ENCODE results near the gene DPAGT1. TPM values are rescaled to one million over a fixed set of nuclear protein-coding genes. Genes with fewer than 3 reads are reported as not detected.

Gene DPAGT1
- total RNA-seq (2022; extraction: Qiagen RNA extraction; ENCODE audit: low read depth): 33.0 to 40.4 TPM (median 38.6 TPM) in 5 replicates

GRCh38 chr11:119101759-119102423 lies at the start of gene DPAGT1:
Gene DPAGT1, minus strand, starts transcription at chr11:119101853. Its CDS starts 198 bp downstream, at chr11:119101655.

GRCh38 chr11:119149018-119149785 lies 47.5 kb upstream of the DPAGT1 start, which contains the start of gene ABCG4:
Gene ABCG4, plus strand, starts transcription at chr11:119149052. Its CDS starts 914 bp downstream, at chr11:119149966.

GRCh38 chr11:119121008-119121810 lies 19.6 kb upstream of the DPAGT1 start, which contains the start of gene HINFP:
Gene HINFP, plus strand, starts transcription at chr11:119121580. Its CDS starts 5,365 bp downstream, at chr11:119126945.

GRCh38 chr11:119106564-119107537 lies 5.2 kb upstream of the DPAGT1 start, which contains the start of gene C2CD2L:
Gene C2CD2L, plus strand, starts transcription at chr11:119107344. Its CDS starts 398 bp downstream, at chr11:119107742.

GRCh38 chr11:119084663-119085436 lies 16.8 kb downstream of the DPAGT1 start, which contains the start of gene HMBS:
Gene HMBS, plus strand, starts transcription at chr11:119084881. Its CDS starts 153 bp downstream, at chr11:119085034.

GRCh38 chr11:119067371-119068222 lies 34.1 kb downstream of the DPAGT1 start, which contains the start of gene VPS11:
Gene VPS11, plus strand, starts transcription at chr11:119067818. Its CDS starts 6 bp downstream, at chr11:119067824.

GRCh38 chr11:119057000-119057769 lies 44.5 kb downstream of the DPAGT1 start, which contains the start of gene HYOU1:
Gene HYOU1, minus strand, starts transcription at chr11:119057205. Its CDS starts 1,045 bp downstream, at chr11:119056160.

Other genes starting within 250 kb of the DPAGT1 start
- gene CXCR5, start 218.0 kb downstream of the DPAGT1 start, total RNA-seq (2022; extraction: Qiagen RNA extraction; ENCODE audit: low read depth): 0.03 to 0.08 TPM (median 0.07 TPM) in 5 replicates
- 79.4 to 170 TPM (median 137 TPM) in 5 replicates for gene BCL9L, start 175.9 kb downstream of the DPAGT1 start, total RNA-seq (2022; extraction: Qiagen RNA extraction; ENCODE audit: low read depth)
- gene UPK2, start 145.6 kb downstream of the DPAGT1 start, total RNA-seq (2022; extraction: Qiagen RNA extraction; ENCODE audit: low read depth): 0.33 to 0.97 TPM (median 0.69 TPM) in 5 replicates
- gene FOXR1, start 130.1 kb downstream of the DPAGT1 start, total RNA-seq (2022; extraction: Qiagen RNA extraction; ENCODE audit: low read depth): not detected in 5 replicates
- gene CENATAC, start 103.7 kb downstream of the DPAGT1 start, total RNA-seq (2022; extraction: Qiagen RNA extraction; ENCODE audit: low read depth): 11.1 to 17.5 TPM (median 11.5 TPM) in 5 replicates
- gene RPS25, start 83.5 kb downstream of the DPAGT1 start, total RNA-seq (2022; extraction: Qiagen RNA extraction; ENCODE audit: low read depth): 803 to 1,150 TPM (median 842 TPM) in 5 replicates
- gene TRAPPC4, start 83.1 kb downstream of the DPAGT1 start, total RNA-seq (2022; extraction: Qiagen RNA extraction; ENCODE audit: low read depth): 57.4 to 67.3 TPM (median 60.5 TPM) in 5 replicates
- 10.0 to 12.1 TPM (median 10.8 TPM) in 5 replicates for gene SLC37A4, start 71.0 kb downstream of the DPAGT1 start, total RNA-seq (2022; extraction: Qiagen RNA extraction; ENCODE audit: low read depth)
- gene HYOU1, start 44.6 kb downstream of the DPAGT1 start, total RNA-seq (2022; extraction: Qiagen RNA extraction; ENCODE audit: low read depth): 39.6 to 50.0 TPM (median 47.3 TPM) in 5 replicates
- 7.9 to 17.2 TPM (median 11.4 TPM) in 5 replicates for gene VPS11, start 34.0 kb downstream of the DPAGT1 start, total RNA-seq (2022; extraction: Qiagen RNA extraction; ENCODE audit: low read depth)
- 45.4 to 52.9 TPM (median 51.2 TPM) in 5 replicates for gene HMBS, start 17.0 kb downstream of the DPAGT1 start, total RNA-seq (2022; extraction: Qiagen RNA extraction; ENCODE audit: low read depth)
- 4.9 to 7.1 TPM (median 6.0 TPM) in 5 replicates for gene C2CD2L, start 5.5 kb upstream of the DPAGT1 start, total RNA-seq (2022; extraction: Qiagen RNA extraction; ENCODE audit: low read depth)
- gene HINFP, start 19.7 kb upstream of the DPAGT1 start, total RNA-seq (2022; extraction: Qiagen RNA extraction; ENCODE audit: low read depth): 9.7 to 11.5 TPM (median 11.0 TPM) in 5 replicates
- gene ABCG4, start 47.2 kb upstream of the DPAGT1 start, total RNA-seq (2022; extraction: Qiagen RNA extraction; ENCODE audit: low read depth): 0.18 to 0.37 TPM (median 0.21 TPM) in 5 replicates
- 7.5 to 12.3 TPM (median 10.4 TPM) in 5 replicates for gene NLRX1, start 66.9 kb upstream of the DPAGT1 start, total RNA-seq (2022; extraction: Qiagen RNA extraction; ENCODE audit: low read depth)
- gene NHERF4, start 83.6 kb upstream of the DPAGT1 start, total RNA-seq (2022; extraction: Qiagen RNA extraction; ENCODE audit: low read depth): 0.13 to 0.47 TPM (median 0.21 TPM) in 3 of 5 replicates, not detected in the others
- gene CBL, start 104.5 kb upstream of the DPAGT1 start, total RNA-seq (2022; extraction: Qiagen RNA extraction; ENCODE audit: low read depth): 5.5 to 9.3 TPM (median 9.0 TPM) in 5 replicates
- gene MCAM, start 215.3 kb upstream of the DPAGT1 start, total RNA-seq (2022; extraction: Qiagen RNA extraction; ENCODE audit: low read depth): 9.4 to 11.7 TPM (median 10.6 TPM) in 5 replicates
- gene RNF26, start 232.7 kb upstream of the DPAGT1 start, total RNA-seq (2022; extraction: Qiagen RNA extraction; ENCODE audit: low read depth): 27.6 to 41.9 TPM (median 37.2 TPM) in 5 replicates
- not detected in 5 replicates for gene C1QTNF5, start 239.0 kb upstream of the DPAGT1 start, total RNA-seq (2022; extraction: Qiagen RNA extraction; ENCODE audit: low read depth)
- gene MFRP, start 244.9 kb upstream of the DPAGT1 start, total RNA-seq (2022; extraction: Qiagen RNA extraction; ENCODE audit: low read depth): not detected in 5 replicates